Keratinocyte (primary cell): ENCODE measurements around the gene YY1AP1.
"Not testable (repeated sequence)": the region's sequence is repeated elsewhere in the genome, so short reads cannot be mapped to it uniquely, and the experiment has no call there.

Experiments
- CTCF ChIP-seq, 3 experiments: IDR thresholded peaks in 1 of 3; conservative IDR thresholded peaks in 1 of 3; optimal IDR thresholded peaks in 1 of 3; 2 replicates in 2 of 3; 3 replicates in 1 of 3; pipeline versions ENCODE3 to v1.5.1; 2011; ENCODE audit warnings: low read length in 3 of 3, mild to moderate bottlenecking in 3 of 3, moderate library complexity in 2 of 3, control low read depth in 1 of 3, inconsistent platforms in 1 of 3; ENCODE audit not compliant: insufficient read depth in 2 of 3; ENCODE audit errors: extremely low read depth in 1 of 3
- EZH2 ChIP-seq: IDR thresholded peaks from one replicate; pipeline ENCODE4 v1.6.1; 2012; ENCODE audit warnings: inconsistent platforms, mild to moderate bottlenecking, low read length, moderate library complexity

- TF ChIP-seq CTCF (optimal IDR thresholded peaks at IDR 0.05 in 1 of 3, IDR thresholded peaks at IDR 0.05 in 1 of 3, conservative IDR thresholded peaks at IDR 0.05 in 1 of 3; ENCODE audit: extremely low read depth in 1 of 3, insufficient read depth in 2 of 3, low read length in 3 of 3); EZH2: not testable (repeated sequence)
Observed at GRCh38 chr1:155715056-155715455, 26.5 kb upstream of the YY1AP1 start.
